ENCODE measurements around the gene PRKCH. TPM values are rescaled to one million over a fixed set of nuclear protein-coding genes. Genes with fewer than 3 reads are reported as not detected.

Gene PRKCH
- total and polyA plus RNA-seq, 2 experiments from 2014 or later = 7.1 to 11.2 TPM

- Histone ChIP-seq H2AFZ (no peak overlapping the region), H3K27ac (peak overlapping the region; percentile 17), H3K27me3 (no peaks in the 10 kb centered on the region), H4K20me1 (ENCODE audit: insufficient read depth, poor library complexity, severe bottlenecking) (no peaks in the 10 kb centered on the region), H3K4me2 (no peak overlapping the region), H3K4me1 (ENCODE audit: insufficient read depth) (peaks cover 8% of the 10 kb centered on the region), H3K4me3 (no peak overlapping the region), H3K36me3 (replicated peaks; ENCODE audit: insufficient read depth, low read depth) (no peaks in the 10 kb centered on the region), H3K9me3 (ENCODE audit: low read depth) (no peaks in the 10 kb centered on the region), H3K9me2 (replicated peaks; ENCODE audit: insufficient read depth) (no peaks in the 10 kb centered on the region), H3K79me2 (no peaks in the 10 kb centered on the region)
- TF ChIP-seq EZH2 (IDR thresholded peaks at IDR 0.05; ENCODE audit: borderline replicate concordance) (no peak), CTCF (IDR thresholded peaks at IDR 0.05; ENCODE audit: poor library complexity) (no peak), EZH2phosphoT487 (IDR thresholded peaks at IDR 0.05; ENCODE audit: low read depth, severe bottlenecking, unreplicated experiment) (no peak)
- DNase-seq (ENCODE audit: low spot score) = no peak
- WGBS (ENCODE audit: low lambda C conversion rate, missing lambda C conversion rate) = 93% methylated on average over 5 of the region's 5 CpGs
Measured at GRCh38 chr14:61481701-61482100, 160.3 kb downstream of the PRKCH start.

- Histone ChIP-seq H3K27me3 (no peaks in the 10 kb centered on the region), H2AFZ (no peak overlapping the region), H3K9me2 (replicated peaks; ENCODE audit: insufficient read depth) (no peaks in the 10 kb centered on the region), H3K36me3 (replicated peaks; ENCODE audit: insufficient read depth, low read depth) (no peaks in the 10 kb centered on the region), H3K27ac (peak overlapping the region; percentile 17), H3K9me3 (ENCODE audit: low read depth) (no peaks in the 10 kb centered on the region), H3K4me2 (no peak overlapping the region), H3K4me3 (no peak overlapping the region), H4K20me1 (ENCODE audit: insufficient read depth, poor library complexity, severe bottlenecking) (no peaks in the 10 kb centered on the region), H3K79me2 (no peaks in the 10 kb centered on the region), H3K4me1 (ENCODE audit: insufficient read depth) (peaks cover 5% of the 10 kb centered on the region)
- 55% methylated on average over 8 of the region's 8 CpGs for WGBS (ENCODE audit: low lambda C conversion rate, missing lambda C conversion rate)
- TF ChIP-seq EZH2 (IDR thresholded peaks at IDR 0.05; ENCODE audit: borderline replicate concordance) (no peak), EZH2phosphoT487 (IDR thresholded peaks at IDR 0.05; ENCODE audit: low read depth, severe bottlenecking, unreplicated experiment) (no peak), CTCF (IDR thresholded peaks at IDR 0.05; ENCODE audit: poor library complexity) (no peak)
- no peak for DNase-seq (ENCODE audit: low spot score)
Measured at GRCh38 chr14:61482348-61483206, 161.2 kb downstream of the PRKCH start.

GRCh38 chr14:61483476-61483875 is 162.1 kb downstream of the PRKCH start:
- no peaks in the 10 kb centered on the region for H3K9me2 ChIP-seq (replicated peaks; ENCODE audit: insufficient read depth)
- no peak overlapping the region for H3K27ac ChIP-seq

More at GRCh38 chr14:61483476-61483875, 162.1 kb downstream of the PRKCH start:
- Histone ChIP-seq H3K27me3 (no peaks in the 10 kb centered on the region), H3K36me3 (replicated peaks; ENCODE audit: insufficient read depth, low read depth) (no peaks in the 10 kb centered on the region), H3K4me1 (ENCODE audit: insufficient read depth) (peaks cover 5% of the 10 kb centered on the region), H3K9me3 (ENCODE audit: low read depth) (no peaks in the 10 kb centered on the region), H4K20me1 (ENCODE audit: insufficient read depth, poor library complexity, severe bottlenecking) (no peaks in the 10 kb centered on the region), H3K79me2 (no peaks in the 10 kb centered on the region), H2AFZ (no peak overlapping the region), H3K4me2 (no peak overlapping the region), H3K4me3 (no peak overlapping the region)
- DNase-seq (ENCODE audit: low spot score) = no peak
- TF ChIP-seq CTCF (IDR thresholded peaks at IDR 0.05; ENCODE audit: poor library complexity) (no peak), EZH2phosphoT487 (IDR thresholded peaks at IDR 0.05; ENCODE audit: low read depth, severe bottlenecking, unreplicated experiment) (no peak), EZH2 (IDR thresholded peaks at IDR 0.05; ENCODE audit: borderline replicate concordance) (no peak)
- 91% methylated on average over 7 of the region's 7 CpGs for WGBS (ENCODE audit: low lambda C conversion rate, missing lambda C conversion rate)

All from hepatocyte (in vitro differentiated cells).